Body of pancreas (tissue), 4 donors: Measurements from ENCODE around the gene DUS1L.

ENCODE experiments used
- CTCF ChIP-seq, 7 experiments: fragments of 450-650 bp in 4 of 7; fragments of 200-600 bp in 3 of 7; sonication (generic) in 3 of 7; IDR thresholded peaks; one replicate each; pipeline ENCODE4 v1.5.1; 2016 to 2019; ENCODE audit warnings: antibody characterized with exemption in 7 of 7
- POLR2A ChIP-seq, 3 donors: fragments of 450-650 bp; IDR thresholded peaks; one replicate each; pipeline ENCODE4 v1.6.1; 2016; ENCODE audit warnings: antibody characterized with exemption in 3 of 3, mild to moderate bottlenecking in 2 of 3

- no peak for TF ChIP-seq CTCF (IDR thresholded peaks at IDR 0.05)
- TF ChIP-seq POLR2A (IDR thresholded peaks at IDR 0.05) = no peak
Observed at GRCh38 chr17:82054351-82055022, 11.1 kb downstream of the DUS1L start.
